Breast epithelium (tissue), 3 donors: Measurements from ENCODE around the gene NUP98.

ENCODE experiments used
- CTCF ChIP-seq, 3 donors: fragments of 450-650 bp; IDR thresholded peaks; one replicate each; pipeline ENCODE4 v1.5.1; 2016 to 2017; ENCODE audit warnings: antibody characterized with exemption in 3 of 3, mild to moderate bottlenecking in 3 of 3, moderate library complexity in 3 of 3
- POLR2A ChIP-seq: fragments of 450-650 bp; IDR thresholded peaks from one replicate; pipeline ENCODE4 v1.6.1; 2016; ENCODE audit warnings: antibody characterized with exemption, mild to moderate bottlenecking, moderate library complexity
- POLR2AphosphoS5 ChIP-seq, 3 donors: sonication (generic); formaldehyde crosslinking; IDR thresholded peaks; one replicate each; pipeline ENCODE4 v1.6.1; 2017; ENCODE audit warnings: antibody characterized with exemption in 3 of 3

DNA sequence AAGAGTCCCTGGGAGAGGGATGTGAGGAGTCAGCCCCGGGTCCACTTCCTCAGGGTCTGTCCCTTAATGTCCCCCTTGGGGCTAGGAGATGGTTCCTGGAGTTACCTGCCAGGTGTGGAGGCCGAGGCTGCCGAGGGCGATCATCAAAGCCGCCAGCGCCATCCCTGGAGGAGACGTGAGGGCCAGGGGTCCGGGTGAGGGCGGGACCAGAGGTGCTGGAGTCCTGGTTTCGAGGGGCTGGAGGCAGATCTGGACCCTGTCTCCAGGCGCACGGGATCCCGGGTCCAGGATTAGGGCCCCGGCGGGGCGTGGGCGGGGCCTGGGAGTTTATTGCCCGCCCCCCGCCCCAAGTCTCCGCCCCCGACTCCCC is 155.7 kb downstream of the NUP98 start, which contains the start of gene ART5:
- no peak for TF ChIP-seq POLR2A
- TF ChIP-seq CTCF (IDR thresholded peaks at IDR 0.05): no peak
- no peak for TF ChIP-seq POLR2AphosphoS5 (IDR thresholded peaks at IDR 0.05)
